HG03432 (cell line): Measurements from ENCODE around the gene ARHGEF28.

Source experiments
- ATAC-seq: cut with Tn5 transposase; IDR thresholded peaks from one replicate; pipeline ENCODE4 v1.9.1; 2021; ENCODE audit warnings: mild to moderate bottlenecking, moderate library complexity; ENCODE audit not compliant: unreplicated experiment

ARHGEF28 gene

GRCh38 chr5:73625944-73626811 is at the start of gene ARHGEF28:
Gene ARHGEF28 (plus strand): TSS chr5:73626196. CDS start chr5:73684852, 58,656 bp downstream.
- peak; percentile 80 for ATAC-seq

GRCh38 chr5:73582285-73583145 is 43.5 kb upstream of the ARHGEF28 start:
- no peak for ATAC-seq

- peak; percentile 50 for ATAC-seq
Observed at GRCh38 chr5:73587923-73588322, 38.1 kb upstream of the ARHGEF28 start.

- no peak for ATAC-seq
Observed at GRCh38 chr5:73591102-73591695, 34.8 kb upstream of the ARHGEF28 start.

- ATAC-seq: no peak
Observed at GRCh38 chr5:73591698-73592501, 34.1 kb upstream of the ARHGEF28 start.

GRCh38 chr5:73592551-73592950 is 33.4 kb upstream of the ARHGEF28 start:
- ATAC-seq: no peak

GRCh38 chr5:73596705-73597328 is 29.2 kb upstream of the ARHGEF28 start:
- no peak for ATAC-seq

- no peak for ATAC-seq
Observed at GRCh38 chr5:73599380-73599779, 26.6 kb upstream of the ARHGEF28 start.

GRCh38 chr5:73603998-73604397 is 22.0 kb upstream of the ARHGEF28 start:
- ATAC-seq: no peak

- no peak for ATAC-seq
Observed at GRCh38 chr5:73605223-73606087, 20.5 kb upstream of the ARHGEF28 start.

- no peak for ATAC-seq
Observed at GRCh38 chr5:73606206-73606753, 19.7 kb upstream of the ARHGEF28 start.

- ATAC-seq: no peak
Observed at GRCh38 chr5:73607228-73607627, 18.8 kb upstream of the ARHGEF28 start.

GRCh38 chr5:73612799-73613198 is 13.2 kb upstream of the ARHGEF28 start:
- no peak for ATAC-seq

- no peak for ATAC-seq
Observed at GRCh38 chr5:73615085-73615484, 10.9 kb upstream of the ARHGEF28 start.

- ATAC-seq: no peak
Observed at GRCh38 chr5:73615947-73616346, 10.0 kb upstream of the ARHGEF28 start.

GRCh38 chr5:73617510-73618279 is 8.3 kb upstream of the ARHGEF28 start:
- peak; percentile 44 for ATAC-seq

GRCh38 chr5:73619606-73620333 is 6.2 kb upstream of the ARHGEF28 start:
- ATAC-seq: no peak

- ATAC-seq: no peak
Observed at GRCh38 chr5:73620334-73620687, 5.7 kb upstream of the ARHGEF28 start.
